ENCODE results near the gene TBX4. TPM values are rescaled to one million over a fixed set of nuclear protein-coding genes. Genes with fewer than 3 reads are reported as not detected.

The TBX4 gene
- total and polyA plus RNA-seq, 9 of the 15 experiments (the other 6 are each of a cell fraction or from before 2014, with no cell fraction given), result not detected

DNA sequence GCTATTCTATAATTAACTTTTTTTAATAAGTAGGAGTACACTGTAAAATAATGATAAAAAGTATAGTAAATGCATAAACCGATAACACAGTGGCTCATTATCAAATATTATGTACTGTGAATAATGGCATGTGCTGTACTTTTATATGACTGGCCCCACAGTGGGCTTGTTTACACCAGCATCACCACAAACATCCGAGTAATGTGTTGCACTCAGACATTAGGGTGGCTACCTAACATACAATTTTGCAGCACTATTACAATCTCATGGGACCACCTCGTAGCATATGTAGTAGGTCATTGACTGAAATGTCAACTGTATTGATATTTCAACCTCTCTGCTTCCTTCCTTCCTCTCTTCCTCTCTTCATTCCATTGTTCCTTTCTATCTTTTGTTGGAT lies 51.7 kb downstream of the TBX4 start:
- TF ChIP-seq ZNF57 (CRISPR knock-in tag; IDR thresholded peaks at IDR 0.05), result no peak
- peak in 1 of 3 experiments; percentile 95; a peak in 2 of 6 replicates for TF ChIP-seq ZBTB11 (CRISPR knock-in tag; IDR thresholded peaks at IDR 0.05)
- Histone ChIP-seq H4K20me1 (replicated peaks; ENCODE audit: control insufficient read depth, insufficient read depth, low read length) (no peaks in the 10 kb centered on the region), H2AFZ (ENCODE audit: low read depth, low read length) (no peak overlapping the region), H3K4me3 (no peak overlapping the region), H3K4me1 (replicated peaks in 1 of 2; ENCODE audit: control insufficient read depth in 2 of 2, insufficient read depth in 2 of 2, low read length in 2 of 2) (no peaks in the 10 kb centered on the region), H3K4me2 (ENCODE audit: insufficient read depth, low read length) (no peak overlapping the region), H3K9me1 (ENCODE audit: control insufficient read depth, insufficient read depth, low read length) (no peaks in the 10 kb centered on the region), H3K36me3 (ENCODE audit: control insufficient read depth, insufficient read depth, low read length) (no peaks in the 10 kb centered on the region), H3K9ac (ENCODE audit: insufficient read depth in 1 of 2, low read depth in 2 of 2, low read length in 2 of 2) (no peak overlapping the region), H3K27ac (ENCODE audit: extremely low read depth, low read depth, low read length) (no peak overlapping the region), H3K79me2 (ENCODE audit: control insufficient read depth, insufficient read depth, low read length) (no peaks in the 10 kb centered on the region), H3K27me3 (ENCODE audit: control insufficient read depth in 2 of 2, insufficient read depth in 2 of 2, low read length in 2 of 2) (peaks cover 14 to 23% of the 10 kb centered on the region in 2 experiments; a peak in 4 of 5 replicates), H3K9me3 (replicated peaks; ENCODE audit: control insufficient read depth, insufficient read depth, low read depth, low read length) (no peaks in the 10 kb centered on the region)
- in situ Hi-C loops (cut with MboI), result no loop called here
- ChIA-PET CTCF (ENCODE audit: low intra/inter-chr PET ratio) (no interaction called here), POLR2A (no interaction called here)
- no TSS peak for BruUV-seq (replicated peaks)
- intact Hi-C loops (cut with micrococcal nuclease), result no loop called here
- 0% methylated on average over 3 of the region's 3 CpGs for WGBS (ENCODE audit: insufficient coverage, low coverage, missing lambda C conversion rate)
- ATAC-seq (no peak), DNase-seq (ENCODE audit: extremely low read depth in 1 of 4, low spot score in 3 of 4) (no peak), FAIRE-seq (no peak)

All from K562 (cell line).